A549 (cell line): ENCODE data around the gene DDR1.

Source experiments
- CEBPB ChIP-seq, 2 experiments: fragments of >200 bp in 1 of 2; sonication (Bioruptor Twin) in 1 of 2; formaldehyde crosslinking in 1 of 2; IDR thresholded peaks; 2 replicates each; pipeline ENCODE4 v1.6.1; 2012 to 2016
- CTCF ChIP-seq: fragments of >200 bp; sonication (Bioruptor Twin); formaldehyde crosslinking; IDR thresholded peaks from 3 replicates; pipeline ENCODE4 v1.5.1; 2016
- EP300 ChIP-seq, 2 experiments: fragments of >200 bp; sonication (Bioruptor Twin); formaldehyde crosslinking; IDR thresholded peaks; 2 replicates in 1 of 2; 3 replicates in 1 of 2; pipeline ENCODE4 v1.6.1; 2016 to 2017
- HMGXB4 ChIP-seq: fragments of 250-450 bp; sonication (Bioruptor Pico); IDR thresholded peaks from 2 replicates; pipeline ENCODE4 v1.5.0; 2021; ENCODE audit warnings: mild to moderate bottlenecking, moderate library complexity, borderline replicate concordance
- POLR2A ChIP-seq: IDR thresholded peaks from 2 replicates; pipeline ENCODE4 v1.6.1; 2012; ENCODE audit warnings: mild to moderate bottlenecking, low read length
- RCOR1 ChIP-seq: fragments of 150-350 bp; IDR thresholded peaks from 2 replicates; pipeline ENCODE4 v1.6.1; 2014; ENCODE audit warnings: antibody characterized with exemption, low read length, low read depth
- REST ChIP-seq: fragments of 200-600 bp; sonication (generic); IDR thresholded peaks from 2 replicates; pipeline ENCODE4 v1.6.1; 2016; ENCODE audit warnings: antibody characterized with exemption, mild to moderate bottlenecking, moderate library complexity
- RFX5 ChIP-seq: fragments of 450-650 bp; IDR thresholded peaks from 2 replicates; pipeline ENCODE4 v1.7.1; 2014; ENCODE audit warnings: antibody characterized with exemption, mild to moderate bottlenecking, moderate library complexity
- TP53 ChIP-seq: fragments of 250-450 bp; sonication (Bioruptor Pico); IDR thresholded peaks from 2 replicates; pipeline ENCODE4 v1.5.0; 2021; ENCODE audit warnings: mild to moderate bottlenecking, moderate library complexity
- ZFP36 ChIP-seq: fragments of 450-650 bp; IDR thresholded peaks from 2 replicates; pipeline ENCODE4 v1.6.1; 2014; ENCODE audit warnings: borderline replicate concordance; ENCODE audit not compliant: partially characterized antibody

GRCh38 chr6:30841644-30842504, 42.4 kb upstream of the DDR1 start:
- TF ChIP-seq CTCF (no peak), RCOR1 (no peak), POLR2A (no peak), TP53 (CRISPR knock-in tag) (no peak), HMGXB4 (CRISPR knock-in tag) (no peak), ZFP36 (no peak), EP300 (IDR thresholded peaks at IDR 0.05) (no peak), CEBPB (IDR thresholded peaks at IDR 0.05) (no peak), REST (no peak), RFX5 (no peak)
